DOHH2 (cell line): Measurements from ENCODE around the gene CASP10.
A peak's percentile ranks its signal among the peaks of the same experiment; 100 is the strongest.

Experiments used
- H3F3A ChIP-seq: fragments of 200-600 bp; sonication (generic), shearing (Covaris generic); 2 replicates; pipeline ENCODE4 v1.6.0; 2016; ENCODE audit warnings: antibody characterized with exemption, mild to moderate bottlenecking; ENCODE audit not compliant: control insufficient read depth, insufficient read depth
- H3K27ac ChIP-seq: fragments of 200-600 bp; sonication (generic); 2 replicates; pipeline ENCODE4 v1.5.1; 2014; ENCODE audit warnings: low read depth, mild to moderate bottlenecking, low read length, moderate library complexity
- H3K27me3 ChIP-seq: fragments of 200-600 bp; sonication (generic); 2 replicates; pipeline ENCODE4 v1.6.1; 2014; ENCODE audit warnings: mild to moderate bottlenecking, low read length, mixed read lengths; ENCODE audit not compliant: control insufficient read depth
- H3K36me3 ChIP-seq: fragments of 200-600 bp; sonication (generic); 2 replicates; pipeline ENCODE4 v1.6.1; 2014; ENCODE audit warnings: mild to moderate bottlenecking, low read length, moderate library complexity, mixed read lengths; ENCODE audit not compliant: control insufficient read depth
- H3K4me1 ChIP-seq: fragments of 200-600 bp; sonication (generic); 2 replicates; pipeline ENCODE4 v1.6.1; 2014; ENCODE audit warnings: mild to moderate bottlenecking, low read length, mixed read lengths; ENCODE audit not compliant: control insufficient read depth
- H3K4me2 ChIP-seq: fragments of 200-600 bp; sonication (generic); 2 replicates; pipeline ENCODE4 v1.6.0; 2014; ENCODE audit warnings: mild to moderate bottlenecking, low read length, moderate library complexity
- H3K4me3 ChIP-seq: fragments of 200-600 bp; sonication (generic); 2 replicates; pipeline ENCODE4 v1.5.1; 2014; ENCODE audit warnings: mild to moderate bottlenecking, low read length, mixed read lengths
- H3K79me2 ChIP-seq: fragments of 200-600 bp; sonication (generic); 2 replicates; pipeline ENCODE4 v1.6.1; 2014; ENCODE audit warnings: mild to moderate bottlenecking, low read length, mixed read lengths; ENCODE audit not compliant: control insufficient read depth
- H3K9me2 ChIP-seq: fragments of 200-600 bp; sonication (generic); replicated peaks from 2 replicates; pipeline ENCODE4 v1.6.1; 2014; ENCODE audit warnings: mild to moderate bottlenecking, low read length, mixed read lengths; ENCODE audit not compliant: control insufficient read depth
- H3K9me3 ChIP-seq: fragments of 200-600 bp; sonication (generic); 2 replicates; pipeline ENCODE4 v1.6.1; 2014; ENCODE audit warnings: antibody characterized with exemption, low read length, mixed read lengths; ENCODE audit not compliant: control insufficient read depth, insufficient read depth
- H4K20me1 ChIP-seq: fragments of 200-600 bp; sonication (generic); 2 replicates; pipeline ENCODE4 v1.6.0; 2014; ENCODE audit warnings: low read depth, mild to moderate bottlenecking, antibody characterized with exemption, low read length, moderate library complexity; ENCODE audit not compliant: control insufficient read depth, insufficient read depth
- EZH2phosphoT487 ChIP-seq: fragments of 200-600 bp; sonication (generic); IDR thresholded peaks from 2 replicates; pipeline ENCODE4 v1.6.1; 2017; ENCODE audit warnings: borderline replicate concordance, mild to moderate bottlenecking, antibody characterized with exemption, low read length, moderate library complexity, mixed read lengths
- TF ChIP-seq, protein P1 (sequence below): fragments of 200-600 bp; sonication (generic); IDR thresholded peaks from one replicate; pipeline ENCODE4 v1.5.1; 2014; ENCODE audit warnings: antibody characterized with exemption, mild to moderate bottlenecking, low read depth, low read length; ENCODE audit not compliant: poor library complexity, severe bottlenecking

The CASP10 gene

DNA sequence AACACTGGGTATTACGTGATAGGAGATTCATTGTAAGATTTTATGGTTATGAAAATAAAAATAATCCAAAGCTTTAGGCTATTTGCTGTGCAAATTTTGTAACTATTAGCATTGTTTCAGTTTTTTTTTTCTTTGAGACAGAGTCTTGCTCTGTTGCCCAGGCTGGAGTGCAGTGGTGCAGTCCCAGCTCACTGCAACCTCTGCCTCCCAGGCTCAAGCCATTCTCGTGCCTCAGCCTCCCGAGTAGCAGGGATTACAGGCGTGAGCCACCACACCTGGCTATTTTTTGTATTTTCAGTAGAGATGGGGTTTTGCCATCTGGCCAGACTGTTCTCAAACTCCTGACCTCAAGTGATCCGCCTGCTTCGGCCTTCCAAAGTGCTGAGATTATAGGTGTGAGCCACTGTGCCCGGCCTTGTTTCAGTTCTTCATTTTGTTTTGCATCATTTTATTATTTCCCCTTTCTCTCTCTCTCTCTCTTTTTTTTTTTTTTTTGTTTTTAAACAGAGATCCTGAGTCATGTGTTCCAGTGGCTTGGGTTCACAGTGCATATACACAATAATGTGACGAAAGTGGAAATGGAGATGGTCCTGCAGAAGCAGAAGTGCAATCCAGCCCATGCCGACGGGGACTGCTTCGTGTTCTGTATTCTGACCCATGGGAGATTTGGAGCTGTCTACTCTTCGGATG is 25.8 kb downstream of the CASP10 start:
- Histone ChIP-seq H3K4me1 (peaks cover 21% of the 10 kb centered on the region), H3K4me3 (peak overlapping the region; percentile 21; the same call in 1 of the 2 replicates), H3K9me2 (no peaks in the 10 kb centered on the region), H3K4me2 (peak overlapping the region; percentile 50), H3K36me3 (no peaks in the 10 kb centered on the region), H3F3A (peaks cover 7% of the 10 kb centered on the region; the same call in 1 of the 2 replicates), H3K27me3 (peaks cover 45% of the 10 kb centered on the region), H4K20me1 (no peaks in the 10 kb centered on the region), H3K9me3 (no peaks in the 10 kb centered on the region), H3K27ac (no peak overlapping the region), H3K79me2 (no peaks in the 10 kb centered on the region)
- TF ChIP-seq, protein P1, sequence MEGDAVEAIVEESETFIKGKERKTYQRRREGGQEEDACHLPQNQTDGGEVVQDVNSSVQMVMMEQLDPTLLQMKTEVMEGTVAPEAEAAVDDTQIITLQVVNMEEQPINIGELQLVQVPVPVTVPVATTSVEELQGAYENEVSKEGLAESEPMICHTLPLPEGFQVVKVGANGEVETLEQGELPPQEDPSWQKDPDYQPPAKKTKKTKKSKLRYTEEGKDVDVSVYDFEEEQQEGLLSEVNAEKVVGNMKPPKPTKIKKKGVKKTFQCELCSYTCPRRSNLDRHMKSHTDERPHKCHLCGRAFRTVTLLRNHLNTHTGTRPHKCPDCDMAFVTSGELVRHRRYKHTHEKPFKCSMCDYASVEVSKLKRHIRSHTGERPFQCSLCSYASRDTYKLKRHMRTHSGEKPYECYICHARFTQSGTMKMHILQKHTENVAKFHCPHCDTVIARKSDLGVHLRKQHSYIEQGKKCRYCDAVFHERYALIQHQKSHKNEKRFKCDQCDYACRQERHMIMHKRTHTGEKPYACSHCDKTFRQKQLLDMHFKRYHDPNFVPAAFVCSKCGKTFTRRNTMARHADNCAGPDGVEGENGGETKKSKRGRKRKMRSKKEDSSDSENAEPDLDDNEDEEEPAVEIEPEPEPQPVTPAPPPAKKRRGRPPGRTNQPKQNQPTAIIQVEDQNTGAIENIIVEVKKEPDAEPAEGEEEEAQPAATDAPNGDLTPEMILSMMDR: no peak
- TF ChIP-seq EZH2phosphoT487: no peak

DNA sequence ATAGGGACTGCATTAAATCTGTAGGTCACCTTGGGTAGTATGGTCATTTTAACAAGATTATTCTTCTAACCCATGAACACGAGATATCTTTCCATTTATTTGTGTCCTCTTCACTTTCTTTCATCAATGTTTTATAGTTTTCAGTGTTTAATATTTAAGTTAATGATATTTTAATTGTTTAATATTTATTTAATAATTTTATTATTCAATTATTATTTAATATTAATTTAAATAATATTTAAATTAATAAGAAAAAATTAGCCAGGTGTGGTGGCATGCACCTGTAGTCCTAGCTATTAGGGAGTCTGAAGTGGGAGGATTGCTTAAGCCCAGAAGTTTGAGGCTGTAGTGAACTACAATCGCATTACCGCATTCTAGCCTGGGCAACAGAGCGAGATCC is 33.0 kb downstream of the CASP10 start:
- Histone ChIP-seq H3K9me2 (no peaks in the 10 kb centered on the region), H3K9me3 (no peaks in the 10 kb centered on the region), H3F3A (no peaks in the 10 kb centered on the region), H4K20me1 (no peaks in the 10 kb centered on the region), H3K27me3 (peaks cover 45% of the 10 kb centered on the region), H3K27ac (no peak overlapping the region), H3K4me3 (no peak overlapping the region), H3K4me2 (no peak overlapping the region), H3K36me3 (no peaks in the 10 kb centered on the region), H3K79me2 (no peaks in the 10 kb centered on the region), H3K4me1 (no peaks in the 10 kb centered on the region)
- TF ChIP-seq EZH2phosphoT487: no peak
- TF ChIP-seq, protein P1: no peak

DNA sequence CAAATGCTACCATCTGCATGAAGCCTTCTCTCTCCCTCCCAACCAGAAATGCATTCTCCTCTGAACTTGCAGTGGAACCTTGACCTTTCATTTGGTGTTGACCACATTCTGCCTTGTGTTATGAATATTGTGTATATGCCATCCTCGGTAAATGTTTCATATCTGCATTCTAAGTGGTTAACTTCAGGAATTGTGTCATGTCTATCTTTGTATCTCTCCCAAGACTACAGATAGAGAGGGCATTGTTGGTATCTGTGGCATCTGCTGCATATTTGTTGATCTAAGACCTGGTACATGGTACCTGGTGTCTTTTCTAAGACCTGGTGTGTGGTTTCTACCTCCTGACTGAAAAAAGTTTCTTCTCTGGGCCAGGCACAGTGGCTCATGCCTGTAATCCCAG is 34.0 kb downstream of the CASP10 start:
- Histone ChIP-seq H3K4me3 (no peak overlapping the region), H3K27ac (no peak overlapping the region), H3K9me3 (no peaks in the 10 kb centered on the region), H3K4me1 (no peaks in the 10 kb centered on the region), H4K20me1 (no peaks in the 10 kb centered on the region), H3K79me2 (no peaks in the 10 kb centered on the region), H3K36me3 (no peaks in the 10 kb centered on the region), H3K4me2 (no peak overlapping the region), H3F3A (no peaks in the 10 kb centered on the region), H3K27me3 (peaks cover 39% of the 10 kb centered on the region), H3K9me2 (no peaks in the 10 kb centered on the region)
- TF ChIP-seq EZH2phosphoT487: no peak
- TF ChIP-seq, protein P1: no peak
